ENCODE results near the gene SEC14L2.

GRCh38 chr22:30423301-30423958, 26.6 kb downstream of the SEC14L2 start:
- peak in 2 of 6 experiments; percentile 19 to 26 for TF ChIP-seq CTCF (IDR thresholded peaks at IDR 0.05)
- peak in 2 of 4 donors; percentile 89 to 92 for TF ChIP-seq POLR2A (IDR thresholded peaks at IDR 0.05)

Data from esophagus squamous epithelium (tissue), 4 donors.